ENCODE results near the gene PIGO. TPM values are rescaled to one million over a fixed set of nuclear protein-coding genes. Genes with fewer than 3 reads are reported as not detected.

The PIGO gene
- total RNA-seq (2012; rRNA removed), result 8.1 and 9.3 TPM in 2 replicates
- polyA plus RNA-seq (2012; rRNA removed), result 17.9 and 18.2 TPM in 2 replicates
- polyA plus RNA-seq (2012; cell fraction: cytosol; rRNA removed), result 12.1 and 14.7 TPM in 2 replicates
- 44.2 and 48.5 TPM in 2 replicates for polyA plus RNA-seq (2012; cell fraction: nucleus; rRNA removed; ENCODE audit: low replicate concordance)
- Bru-seq, nascent RNA, result percentile 72 among the genes with signal in this experiment
- BruChase-seq, experiment 1, labeled RNA remaining after a 6-hour chase, result percentile 87 among the genes with signal in this experiment
- BruChase-seq, experiment 2, labeled RNA remaining after a 2-hour chase, result percentile 83 among the genes with signal in this experiment
- long read RNA-seq, transcript PIGO-202 (12 exons, 2,464 nt), result major isoform, 9 of 46 reads
- long read RNA-seq, partial matches to known transcripts, result 27 of 46 reads
- long read RNA-seq, other reads (novel, unspliced or antisense), result 10 of 46 reads

GRCh38 chr9:35096035-35096849 lies at the start of gene PIGO:
Gene PIGO (minus strand): TSS chr9:35096591. CDS start chr9:35095565, 1,026 bp downstream.
- Histone ChIP-seq H2BK20ac (ENCODE audit: low read depth, low read length) (no peak within 1 kb of the TSS), H2BK15ac (ENCODE audit: low read depth, low read length) (no peak within 1 kb of the TSS), H3K9ac (ENCODE audit: low read depth, low read length) (peak within 1 kb of the TSS; percentile 94), H2BK120ac (ENCODE audit: low read depth, low read length) (peak within 1 kb of the TSS; percentile 63; the same call in 1 of the 2 replicates), H2BK5ac (ENCODE audit: low read depth, low read length, poor library complexity, severe bottlenecking) (peak within 1 kb of the TSS; percentile 84), H3K79me1 (ENCODE audit: low read depth in 1 of 2, low read length in 2 of 2) (peaks cover 9 to 32% of the 10 kb centered on the region in 2 experiments; a peak in 3 of 4 replicates), H3K4me1 (ENCODE audit: control insufficient read depth, insufficient read depth, low read length) (no peaks in the 10 kb centered on the region), H4K20me1 (ENCODE audit: insufficient read depth, low read length) (no peaks in the 10 kb centered on the region), H3K4me3 (ENCODE audit: insufficient read depth, low read depth, low read length) (peak within 1 kb of the TSS; percentile 89), H2AK9ac (replicated peaks; ENCODE audit: low read depth, low read length, poor library complexity) (peak within 1 kb of the TSS; percentile 97), H3K36me3 (ENCODE audit: control insufficient read depth, insufficient read depth, low read length) (peaks cover 34% of the 10 kb centered on the region), H3K14ac (replicated peaks; ENCODE audit: low read depth, low read length) (peak within 1 kb of the TSS; percentile 89), H3K18ac (ENCODE audit: low read depth, low read length) (peak within 1 kb of the TSS; percentile 73), H3K56ac (ENCODE audit: extremely low read depth, insufficient read depth, low read length) (peak within 1 kb of the TSS; percentile 83), H3K23ac (ENCODE audit: low read depth, low read length) (peak within 1 kb of the TSS; percentile 89), H3K4ac (ENCODE audit: low read depth, low read length) (peak within 1 kb of the TSS; percentile 96), H4K8ac (ENCODE audit: low read depth in 2 of 2, low read length in 2 of 2) (peak within 1 kb of the TSS; percentile 96 to 99), H3K9me1 (ENCODE audit: insufficient read depth, low read length) (0 out of 2 replicates have a peak, but pooled peaks cover 7% of the 10 kb centered on the region), H3K27ac (ENCODE audit: insufficient read depth, low read length) (peak within 1 kb of the TSS; percentile 87), H4K91ac (ENCODE audit: insufficient read depth, low read depth, low read length) (peak within 1 kb of the TSS; percentile 92), H2AK5ac (ENCODE audit: low read depth, low read length) (peak within 1 kb of the TSS; percentile 40), H3K9me3 (ENCODE audit: control insufficient read depth, insufficient read depth, low read length) (no peaks in the 10 kb centered on the region), H4K5ac (ENCODE audit: low read depth, low read length) (peak within 1 kb of the TSS; percentile 96), H2AFZ (replicated peaks; ENCODE audit: low read length, poor library complexity) (peak within 1 kb of the TSS; percentile 99), H3K4me2 (ENCODE audit: low read depth, low read length) (peak within 1 kb of the TSS; percentile 91), H3K27me3 (ENCODE audit: control insufficient read depth, insufficient read depth, low read length) (no peaks in the 10 kb centered on the region)
- in situ Hi-C loops (cut with MboI; ENCODE audit: low sequenced_read_pairs) (loop anchor here (5.0 kb wide), 1 partner anchor 199 kb away; a partner anchor contains a TSS), dilution Hi-C loops (cut with HindIII; ENCODE audit: low sequenced_read_pairs, unreplicated experiment) (no loop called here), intact Hi-C loops (cut with micrococcal nuclease) (loop anchor here (1.0 to 2.0 kb wide), 2 partner anchors 197 to 335 kb away; no protein-coding TSS in a partner anchor)
- BruUV-seq (replicated peaks), result no TSS peak
- ATAC-seq (ENCODE audit: low read depth) (peak; percentile 97), DNase-seq (peak; percentile 76)
- POLR2A ChIA-PET (ENCODE audit: unreplicated experiment), result interaction anchor here (0.8 kb wide), 1 partner anchor 104 kb away, joined by 4 read pairs; no protein-coding TSS in a partner anchor
- WGBS, 2 experiments (ENCODE audit: extremely low coverage in 2 of 2, insufficient read length in 1 of 2), result 0% methylated on average over 18 of the region's 53 CpGs; no CpG with 5 or more reads in 1 of the 2 experiments
- CTCF ChIA-PET, result interaction anchor here (0.6 to 1.4 kb wide), 4 partner anchors 11 to 1071 kb away, joined by 3 to 4 read pairs (median 4); partner anchors contain the start of gene FANCG
- TF ChIP-seq CHD1 (IDR thresholded peaks at IDR 0.05; ENCODE audit: low read depth, low read length) (peak; percentile 92), NFE2L2 (IDR thresholded peaks at IDR 0.05; ENCODE audit: low read depth, low read length) (no peak), SMC3 (IDR thresholded peaks at IDR 0.05; ENCODE audit: low read depth, low read length) (peak; percentile 71), FOS (IDR thresholded peaks at IDR 0.05; ENCODE audit: low read depth, low read length) (no peak), RAD21 (IDR thresholded peaks at IDR 0.05; ENCODE audit: low read length) (peak; percentile 72), MXI1 (IDR thresholded peaks at IDR 0.05; ENCODE audit: borderline replicate concordance, low read depth, low read length) (peak; percentile 77; the same call in 1 of the 2 replicates), BHLHE40 (IDR thresholded peaks at IDR 0.05; ENCODE audit: low read depth, low read length) (0 out of 2 replicates have a peak, but pooled peaks have one; percentile 2), USF2 (IDR thresholded peaks at IDR 0.05; ENCODE audit: low read depth, low read length) (no peak), CTCF (conservative IDR thresholded peaks at IDR 0.05; ENCODE audit: low read depth, low read length) (peak; percentile 90), ELK1 (IDR thresholded peaks at IDR 0.05; ENCODE audit: borderline replicate concordance, low read depth, low read length) (no peak)
